Ishikawa (cell line): ENCODE data around the gene BBC3.

Source experiments
- CEBPB ChIP-seq: IDR thresholded peaks from 2 replicates; pipeline ENCODE4 v1.6.1; 2012
- EGR1 ChIP-seq: IDR thresholded peaks from 2 replicates; pipeline ENCODE4 v1.6.1; 2012
- EP300 ChIP-seq: IDR thresholded peaks from 2 replicates; pipeline ENCODE4 v1.6.1; 2012; ENCODE audit warnings: borderline replicate concordance
- FOXM1 ChIP-seq: IDR thresholded peaks from 2 replicates; pipeline ENCODE4 v1.6.1; 2012; ENCODE audit warnings: low read depth, borderline replicate concordance
- MAX ChIP-seq: IDR thresholded peaks from 2 replicates; pipeline ENCODE4 v1.6.1; 2012
- NFIC ChIP-seq: IDR thresholded peaks from 2 replicates; pipeline ENCODE4 v1.6.1; 2012
- RAD21 ChIP-seq: IDR thresholded peaks from 2 replicates; pipeline ENCODE4 v1.6.1; 2012; ENCODE audit warnings: low read depth
- REST ChIP-seq: IDR thresholded peaks from 2 replicates; pipeline ENCODE4 v1.6.1; 2012; ENCODE audit warnings: low read depth, mild to moderate bottlenecking
- TAF1 ChIP-seq: IDR thresholded peaks from 2 replicates; pipeline ENCODE4 v1.6.1; 2012; ENCODE audit warnings: low read depth, mild to moderate bottlenecking
- TCF12 ChIP-seq: IDR thresholded peaks from 2 replicates; pipeline ENCODE4 v1.6.1; 2012; ENCODE audit warnings: low read depth
- ZBTB7A ChIP-seq: IDR thresholded peaks from 2 replicates; pipeline ENCODE4 v1.6.1; 2012; ENCODE audit warnings: low read depth

DNA sequence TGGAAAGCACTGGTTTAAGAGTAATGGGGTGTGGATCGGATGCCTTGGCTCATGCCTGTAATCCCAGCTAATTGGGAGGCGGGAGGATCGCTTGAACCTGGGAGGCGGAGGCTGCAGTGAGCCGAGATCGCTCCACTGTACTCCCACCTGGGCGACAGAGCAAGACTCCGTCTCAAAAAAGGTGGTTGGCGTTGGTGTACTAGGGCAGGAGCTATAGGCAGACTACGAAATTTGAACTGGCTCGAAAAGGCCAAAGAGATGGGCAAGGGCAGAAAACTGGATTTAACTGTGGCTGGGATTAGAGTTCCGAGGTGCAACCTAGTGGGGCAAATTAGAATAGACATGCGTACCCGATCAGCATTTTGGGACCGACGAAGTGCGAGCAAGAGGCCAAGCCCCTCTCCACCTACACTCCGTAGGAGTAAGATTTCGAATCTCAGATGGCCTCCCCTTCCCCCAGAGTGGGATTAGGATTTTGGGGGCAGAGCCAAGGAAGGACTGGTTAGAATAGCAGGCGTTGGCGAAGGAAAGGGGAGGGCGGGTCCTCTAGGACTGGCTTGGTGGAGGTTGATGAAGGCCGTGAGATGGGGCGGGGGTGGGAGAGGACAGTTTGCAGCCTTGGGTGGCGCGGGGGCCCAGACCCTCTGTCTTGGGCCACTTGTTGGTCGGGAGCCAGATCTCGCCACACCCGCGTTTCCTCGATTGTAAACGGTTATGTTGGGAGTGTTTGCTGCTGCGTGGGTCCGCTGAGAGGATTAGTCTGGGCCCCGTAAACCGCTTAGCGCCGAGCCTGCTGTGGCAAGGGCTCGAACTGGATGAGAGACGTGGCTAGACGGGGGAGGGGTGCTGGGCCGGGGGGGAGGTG is 41.7 kb upstream of the BBC3 start:
- no peak for TF ChIP-seq EP300
- TF ChIP-seq TAF1 = no peak
- TF ChIP-seq FOXM1 = no peak
- TF ChIP-seq MAX = no peak
- no peak for TF ChIP-seq RAD21
- no peak for TF ChIP-seq CEBPB
- TF ChIP-seq REST = no peak
- TF ChIP-seq TCF12 = no peak
- TF ChIP-seq NFIC = no peak
- no peak for TF ChIP-seq EGR1
- TF ChIP-seq ZBTB7A = no peak
